NCI-H1694 treated with DMSO at 0.1 percent for 48 hours (cell line): ENCODE results near the gene WDR86.

Source experiments
- DNase-seq: peaks from one replicate; lab custom pipeline; 2025; lab: John Stamatoyannopoulos, UW

The WDR86 gene

GRCh38 chr7:151439855-151440798, 30.3 kb upstream of the WDR86 start, which contains the start of gene CRYGN:
CRYGN (minus strand) TSS chr7:151440141; CDS start chr7:151439917, 224 bp downstream.
- DNase-seq = no peak

DNA sequence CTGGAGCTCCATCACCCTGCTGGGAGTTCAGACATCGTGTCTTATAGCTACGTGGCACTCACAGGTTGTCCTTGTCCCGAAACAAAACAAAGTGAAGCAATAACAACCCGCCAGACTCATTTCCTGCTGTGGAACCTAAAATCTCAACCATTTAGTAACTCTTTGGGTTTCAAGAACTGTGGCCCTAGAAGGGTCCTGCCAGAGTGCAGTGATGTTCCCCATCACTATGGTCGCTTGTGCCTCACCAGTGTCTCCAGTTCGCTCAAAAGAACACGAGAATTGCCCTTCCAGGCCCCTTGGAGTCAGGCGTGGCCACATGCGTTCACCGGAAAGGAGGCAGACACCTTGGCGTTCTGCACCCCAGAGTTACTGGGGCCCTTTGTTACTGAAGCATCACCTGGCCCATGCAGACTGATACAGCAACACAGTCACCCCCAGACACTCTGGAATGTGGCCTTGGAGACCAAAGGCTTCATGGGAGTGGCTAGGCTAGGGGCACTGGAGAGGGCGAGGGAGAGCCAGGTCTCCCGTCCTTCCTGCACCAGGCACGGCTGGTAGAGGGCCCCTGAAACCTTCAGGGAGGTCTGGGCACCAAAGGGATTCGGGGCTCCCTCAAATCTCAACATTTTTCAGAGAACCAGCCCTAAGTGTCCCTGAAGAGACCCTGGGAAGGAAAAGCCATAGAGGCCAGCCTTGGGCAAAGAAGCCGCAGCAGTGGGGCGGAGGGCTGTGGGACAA, 29.2 kb upstream of the WDR86 start:
- DNase-seq = no peak

DNA sequence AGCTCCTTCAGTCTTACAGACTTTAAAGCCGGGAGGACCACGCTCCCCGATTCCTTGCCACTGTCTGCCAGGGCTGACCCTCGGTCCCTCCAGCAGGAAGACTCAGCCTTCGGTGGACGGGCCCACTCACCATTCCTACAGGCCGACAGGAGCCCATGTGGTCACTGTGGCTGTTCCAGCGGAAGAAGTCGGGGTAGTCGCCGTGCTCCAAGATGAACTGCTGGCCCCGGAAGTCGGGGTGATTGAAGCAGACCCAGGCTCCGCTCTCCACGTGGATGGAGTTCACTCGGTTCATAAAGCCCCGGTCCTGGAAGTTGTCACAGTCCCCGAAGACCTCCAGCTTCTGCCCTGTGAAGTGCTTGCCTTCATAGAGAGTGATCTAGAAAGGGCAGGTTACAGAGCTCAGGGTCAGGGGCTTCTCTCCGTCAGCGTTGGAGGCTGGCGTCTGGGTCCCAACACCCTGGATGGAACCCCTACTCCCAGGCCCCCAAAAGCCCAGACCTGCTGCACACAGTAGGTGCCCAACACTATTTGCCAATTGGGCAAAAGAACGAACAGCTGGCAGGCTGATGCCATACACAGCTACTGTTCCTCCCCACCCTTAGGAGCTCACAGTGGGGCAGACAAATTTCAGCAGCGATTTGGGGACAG, 28.2 kb upstream of the WDR86 start:
- no peak for DNase-seq

DNA sequence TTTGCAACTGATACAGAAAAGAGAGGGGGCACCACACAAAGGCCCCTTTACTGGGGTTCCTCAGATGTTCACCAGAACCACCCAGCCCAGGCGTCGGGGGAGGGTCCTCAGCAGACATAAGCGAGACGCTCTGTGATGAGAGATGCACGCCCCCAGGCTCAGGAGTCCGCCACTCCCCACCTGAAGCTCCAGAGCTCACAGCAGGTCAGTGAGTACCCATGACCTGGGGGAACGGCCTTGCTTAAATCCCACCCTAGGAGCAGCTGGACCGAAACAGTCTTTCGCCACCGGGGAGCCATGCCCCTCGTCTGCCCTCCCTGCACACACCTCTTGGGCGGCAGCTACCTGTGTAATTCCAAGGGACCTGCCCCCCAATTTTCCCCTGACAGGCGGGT, 27.3 kb upstream of the WDR86 start:
- no peak for DNase-seq

DNA sequence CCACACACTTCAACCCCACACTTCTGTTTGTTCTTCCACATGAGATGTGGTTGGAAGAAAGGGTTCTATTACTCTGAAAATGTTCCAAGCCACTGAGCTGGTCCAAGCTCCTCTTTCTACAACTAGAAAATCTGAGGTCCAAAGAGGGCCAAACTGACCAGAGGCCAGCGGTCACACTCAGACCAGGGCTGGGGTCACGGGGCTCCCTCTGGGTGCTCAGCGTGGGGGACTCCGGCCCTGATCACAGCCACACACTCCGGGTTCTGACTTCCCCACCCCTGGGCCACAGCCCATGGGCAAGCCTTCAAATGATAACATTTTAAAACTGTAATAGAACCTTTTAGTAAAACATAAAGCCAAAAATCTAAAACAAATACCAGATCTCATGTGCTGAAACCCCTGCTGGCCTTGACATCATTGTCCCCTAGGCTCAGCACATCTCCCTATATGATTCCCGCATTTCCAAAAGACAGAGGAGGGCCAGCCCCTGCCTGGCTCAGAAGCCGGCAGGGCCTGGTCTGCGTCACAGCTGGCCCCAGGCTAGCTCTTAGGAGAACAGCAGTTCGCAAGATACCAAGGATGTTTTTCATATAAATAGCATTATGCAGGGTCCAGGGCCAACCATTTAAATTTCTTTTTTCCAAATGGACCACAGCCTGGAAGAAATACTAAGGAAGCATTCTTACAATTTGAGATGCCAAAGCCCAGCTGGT, 26.8 kb upstream of the WDR86 start:
- no peak for DNase-seq

- no peak for DNase-seq
Observed at GRCh38 chr7:151435971-151436370, 26.1 kb upstream of the WDR86 start.

DNA sequence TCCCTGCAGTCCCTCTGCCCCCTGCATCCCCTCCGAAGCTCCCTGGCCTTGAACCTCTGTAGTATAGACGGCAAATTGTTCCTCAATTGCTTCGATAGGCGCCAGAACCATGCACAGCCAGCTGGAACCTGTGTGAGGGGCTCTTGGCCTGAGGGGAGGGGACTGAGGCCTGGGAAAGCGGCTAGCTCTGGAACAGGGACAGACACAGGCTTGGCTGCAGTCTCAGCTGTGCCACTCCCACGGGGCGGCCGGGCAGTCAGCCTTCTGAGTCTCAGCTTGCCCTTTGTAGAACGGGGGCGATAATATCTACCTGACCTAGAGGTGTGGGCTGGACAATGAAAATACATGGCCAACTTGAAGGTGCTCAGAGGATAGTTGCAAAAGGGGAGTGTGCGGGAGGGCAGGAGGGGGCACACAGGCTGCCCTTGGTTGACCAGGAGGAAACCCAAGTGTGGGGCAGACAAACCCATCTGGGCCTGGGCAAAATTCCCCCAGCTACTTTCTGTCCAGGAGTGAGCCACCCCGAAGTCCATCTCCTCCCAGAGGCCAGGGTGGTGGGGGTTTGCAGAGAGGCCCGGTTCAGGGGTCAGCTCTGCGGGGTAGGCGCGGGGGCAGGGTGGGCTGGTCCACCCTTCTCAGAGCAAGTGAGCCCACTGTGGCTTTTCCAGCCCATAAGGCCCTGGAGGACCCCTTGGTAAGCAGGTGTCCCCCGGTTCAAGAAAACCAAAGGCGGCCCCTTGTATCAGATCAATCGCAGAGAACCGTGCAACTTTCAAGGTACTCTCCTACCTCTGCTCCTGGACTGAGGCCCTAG, 25.5 kb upstream of the WDR86 start:
- no peak for DNase-seq

- no peak for DNase-seq
Observed at GRCh38 chr7:151434549-151434948, 24.7 kb upstream of the WDR86 start.

DNA sequence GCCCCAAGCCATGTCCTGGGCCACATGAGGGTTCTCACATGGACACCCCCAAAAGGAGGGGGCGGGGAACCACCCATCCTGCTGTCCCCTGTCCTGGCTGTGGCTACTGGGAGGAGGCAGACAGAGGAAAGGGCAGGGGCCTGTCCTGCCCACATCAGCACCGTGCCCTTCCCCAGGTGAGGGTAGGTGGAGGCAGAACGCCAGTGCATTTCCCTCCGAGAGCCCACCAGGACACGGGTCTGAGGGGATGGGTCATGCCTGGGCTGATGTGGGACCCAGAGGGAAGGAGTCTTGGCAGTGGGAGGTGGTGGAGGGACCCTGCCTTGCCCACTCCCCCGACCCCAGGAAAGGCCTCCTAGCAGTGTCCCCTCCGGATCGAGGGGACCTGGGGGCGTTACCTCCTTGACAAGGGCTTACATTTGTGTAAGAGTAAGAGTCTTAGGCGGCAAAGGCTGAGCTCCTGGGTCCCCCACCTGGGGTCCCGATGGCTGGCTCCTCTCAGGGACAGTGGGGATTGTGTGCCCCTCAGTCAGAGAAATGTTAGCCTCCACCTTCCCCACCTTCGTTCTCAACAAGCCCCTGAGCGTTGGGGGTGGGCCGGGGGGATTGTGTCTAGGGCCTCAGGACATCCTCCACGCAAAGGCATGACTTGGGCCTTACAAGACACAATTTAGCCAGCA, 24.0 kb upstream of the WDR86 start:
- DNase-seq = no peak

DNA sequence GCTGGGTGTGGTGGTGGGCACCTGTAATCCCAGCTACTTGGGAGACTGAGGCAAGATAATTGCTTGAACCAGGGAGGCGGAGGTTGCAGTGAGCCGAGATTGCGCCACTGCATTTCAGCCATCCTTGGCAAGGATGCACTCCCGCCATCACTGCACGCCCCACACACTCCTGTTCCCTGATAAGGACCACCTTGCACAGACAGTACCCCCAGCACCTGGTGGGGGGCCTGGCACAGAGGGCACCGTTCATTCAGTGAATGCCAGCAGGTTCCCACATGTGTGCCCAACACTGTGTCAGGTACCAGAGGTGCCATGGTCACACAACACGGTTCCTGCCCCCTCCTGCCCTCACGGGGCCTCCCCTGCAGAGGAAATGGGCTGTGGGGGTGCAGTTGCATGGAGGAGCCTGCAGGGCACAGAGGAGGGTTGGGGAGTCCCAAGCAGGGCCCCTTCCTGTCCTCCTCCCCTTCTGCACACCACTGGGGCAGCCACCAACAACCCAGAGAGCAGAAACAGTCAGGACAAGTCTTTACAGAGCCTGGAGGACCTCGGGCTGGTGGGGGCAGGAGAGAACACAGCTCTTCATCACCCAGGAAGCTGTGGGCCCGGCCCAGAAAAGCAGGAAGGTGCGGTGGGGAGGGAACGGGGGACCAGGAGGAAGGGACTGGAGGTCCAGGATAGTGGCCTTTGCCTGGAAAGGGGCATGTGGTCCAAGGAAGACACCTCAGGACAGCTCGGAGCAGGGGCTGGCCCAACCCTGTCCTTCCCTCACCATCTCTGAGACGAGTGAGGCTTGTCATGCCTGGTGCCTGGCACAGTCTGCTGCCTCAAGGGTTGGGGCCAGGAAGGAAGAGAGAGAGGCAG, 23.1 kb upstream of the WDR86 start:
- no peak for DNase-seq

DNA sequence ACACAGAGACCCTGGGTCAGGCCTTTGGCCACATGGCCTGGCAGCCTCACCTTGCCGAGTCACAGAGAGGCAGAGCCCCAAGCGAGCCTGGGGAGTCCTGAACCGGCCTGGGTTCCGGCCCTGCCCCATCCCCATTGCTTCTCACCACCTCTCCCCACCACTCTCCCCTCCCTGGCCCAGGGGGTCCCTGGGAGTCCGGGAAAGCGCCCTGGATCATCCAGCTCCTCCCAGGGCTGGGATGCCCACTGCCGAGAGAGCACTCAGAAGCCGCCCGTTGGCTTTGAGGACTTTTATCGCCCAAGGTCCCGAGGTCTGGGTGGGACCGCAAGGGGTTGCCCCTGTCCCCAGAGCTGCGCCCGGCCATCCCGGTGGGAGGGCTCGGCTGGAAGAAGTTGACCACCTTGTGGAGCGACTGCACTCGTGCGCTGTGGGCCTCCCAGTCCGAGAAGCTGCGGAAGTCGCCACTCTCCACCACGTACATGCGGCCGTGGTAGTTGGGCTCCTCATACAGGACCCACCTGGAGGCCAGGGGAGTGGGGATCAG, 22.0 kb upstream of the WDR86 start:
- no peak for DNase-seq

DNA sequence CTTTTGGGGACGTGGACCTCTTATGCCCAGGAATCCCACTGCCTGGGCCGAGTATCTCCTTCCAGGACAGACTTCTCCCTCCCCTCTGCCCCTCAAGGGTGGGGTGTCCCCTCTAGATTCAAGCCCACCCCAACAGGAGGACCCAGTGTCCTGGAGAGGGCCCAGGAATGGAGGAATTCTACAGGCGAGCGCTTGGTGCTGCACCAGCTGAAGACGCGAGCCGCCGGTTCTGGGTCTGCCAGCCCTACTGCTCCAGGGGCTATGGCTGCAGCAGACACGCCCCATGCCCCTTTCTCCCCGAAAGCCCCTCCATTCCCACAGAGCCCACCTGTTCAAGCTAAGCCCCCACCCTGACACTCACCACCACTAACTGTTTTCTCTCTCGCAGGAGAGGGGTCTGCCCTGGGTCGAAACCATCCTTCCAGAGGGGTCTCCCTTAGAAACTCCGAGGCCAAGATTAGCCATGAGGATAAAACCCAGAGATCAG, 21.5 kb upstream of the WDR86 start:
- no peak for DNase-seq

DNA sequence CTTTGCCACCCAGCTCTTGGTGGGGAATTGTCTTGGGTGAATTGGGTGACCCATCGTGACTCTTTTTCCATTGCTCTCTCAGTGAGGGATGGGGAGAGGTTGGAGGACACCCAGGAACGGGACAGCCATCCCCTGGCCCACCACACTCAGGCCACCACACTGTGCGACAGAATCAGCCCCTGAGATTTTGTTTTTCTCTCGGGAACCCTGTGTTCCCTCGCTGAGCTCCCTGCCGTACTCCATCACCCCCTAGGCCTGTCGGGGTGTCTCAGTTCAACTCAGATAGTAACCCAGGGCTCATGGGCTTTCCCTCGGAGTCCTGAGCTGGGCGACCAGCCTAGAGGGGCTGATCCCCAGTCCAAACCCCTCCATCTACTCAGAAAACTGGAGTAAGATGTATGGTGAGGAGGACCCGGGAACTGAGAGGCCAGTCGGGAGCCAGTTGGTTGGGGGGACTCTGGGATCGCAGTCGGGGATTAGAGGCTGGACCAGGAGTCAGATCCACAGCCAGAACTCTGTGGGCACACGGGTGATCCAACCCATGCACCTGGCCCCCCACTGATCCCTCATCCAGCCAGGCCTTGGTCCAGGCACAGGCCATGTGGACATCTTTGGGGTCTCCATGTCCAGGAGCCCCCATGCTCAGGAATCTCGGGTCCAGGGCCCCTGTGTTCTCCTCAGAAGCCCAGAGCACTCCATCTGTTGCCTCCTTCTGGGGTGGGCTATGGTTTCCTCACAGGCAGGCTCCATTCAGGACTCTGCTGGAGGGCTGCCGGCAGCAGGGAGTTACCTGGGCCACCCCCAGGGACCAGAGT, 20.8 kb upstream of the WDR86 start:
- no peak for DNase-seq

DNA sequence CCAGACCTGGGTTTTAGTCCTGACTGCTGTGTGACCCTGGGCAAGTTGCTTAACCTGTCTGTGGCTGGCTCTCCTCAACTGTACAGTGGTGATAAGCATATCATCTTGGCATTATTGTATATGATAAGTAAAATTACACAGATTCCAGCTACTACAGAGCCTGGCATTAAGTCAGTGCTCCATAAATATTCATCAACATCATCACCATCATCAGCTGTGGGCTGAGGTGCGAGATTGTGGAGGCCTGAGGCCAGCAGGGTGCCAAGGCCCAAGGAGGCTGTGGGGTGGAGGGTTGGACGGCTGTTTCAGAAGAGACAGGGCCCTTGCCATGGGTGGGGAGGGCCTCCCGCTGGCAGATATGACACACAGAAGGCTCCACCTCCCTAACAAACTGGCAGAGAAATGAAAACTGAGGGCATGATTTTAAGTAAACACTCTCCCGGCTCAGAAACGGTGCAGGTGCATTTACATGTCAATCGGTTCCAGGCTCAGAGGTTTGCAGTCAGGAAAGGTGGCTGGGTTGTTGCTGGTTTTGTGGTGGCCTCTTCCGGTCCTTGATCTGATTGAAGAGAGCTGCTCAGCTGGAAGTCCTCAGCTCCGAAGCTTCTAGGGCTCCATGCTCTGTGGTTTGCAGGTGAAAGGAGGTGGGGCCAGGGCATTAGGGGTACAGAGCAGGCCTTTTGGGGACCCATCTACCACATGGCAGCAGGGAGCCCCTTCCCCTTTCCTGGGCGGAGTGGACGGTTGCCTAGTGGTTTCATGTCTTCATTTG, 19.9 kb upstream of the WDR86 start:
- no peak for DNase-seq

DNA sequence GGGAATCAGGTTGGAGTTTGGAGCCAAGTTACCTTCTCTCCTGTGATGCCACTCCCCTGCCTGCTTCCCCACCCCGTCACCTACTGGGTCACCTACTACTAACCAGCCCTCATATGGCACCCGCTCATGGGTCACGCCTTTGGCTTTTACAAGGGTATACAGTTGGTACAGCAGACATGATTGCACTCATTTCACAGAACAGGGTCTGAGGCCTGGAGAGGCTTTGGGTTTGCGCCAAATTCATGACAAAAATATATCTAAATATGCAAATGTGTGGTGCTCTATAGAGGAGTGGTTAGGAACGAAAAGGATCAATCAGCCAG, 19.4 kb upstream of the WDR86 start:
- no peak for DNase-seq

DNA sequence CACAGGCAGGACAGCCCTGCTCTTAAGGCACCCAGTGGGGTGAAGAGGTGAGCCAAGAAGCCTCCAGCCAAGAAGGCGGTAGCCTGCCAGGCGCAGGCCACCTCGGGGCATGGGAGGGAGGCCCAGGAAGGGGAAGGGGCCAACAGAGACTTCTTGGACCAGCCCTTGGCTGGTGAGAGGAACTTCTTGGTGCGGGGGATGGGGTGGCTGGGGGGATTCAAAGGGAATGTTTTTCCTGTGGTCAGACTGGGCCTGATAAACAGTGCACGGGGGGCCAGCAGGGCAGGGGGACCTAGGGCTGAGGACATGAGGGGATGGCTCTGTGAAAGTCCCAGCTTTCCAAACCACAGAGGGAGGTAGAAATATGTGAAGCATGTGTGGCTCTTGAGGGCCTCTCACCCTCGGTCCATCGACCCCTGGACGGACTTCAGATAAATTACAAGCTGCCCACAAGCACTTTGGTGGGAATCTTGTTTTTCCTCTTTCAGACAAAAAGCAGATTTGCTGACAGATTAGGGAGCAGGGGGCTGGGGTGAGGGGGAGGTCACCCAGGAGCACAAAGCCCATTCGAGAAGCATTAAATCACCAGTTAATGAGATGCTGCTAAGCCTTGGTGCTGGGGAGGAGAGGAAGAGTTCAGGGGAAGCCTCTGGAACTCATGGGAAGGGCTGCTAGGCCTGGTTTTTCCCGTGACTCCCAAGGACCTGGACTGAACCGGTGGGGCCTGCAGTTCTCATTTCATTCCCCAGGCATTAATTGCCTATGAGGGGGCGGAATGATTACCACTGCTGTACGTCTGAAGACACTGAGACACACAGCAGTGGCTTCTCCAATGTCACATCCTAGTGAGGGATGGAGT, 18.8 kb upstream of the WDR86 start:
- no peak for DNase-seq
